ENCODE measurements around the gene UCK1.

GRCh38 chr9:131474711-131475110, 56.4 kb downstream of the UCK1 start:
- no peak for TF ChIP-seq CTCF (IDR thresholded peaks at IDR 0.05; ENCODE audit: low read depth, low read length, poor library complexity, severe bottlenecking)
- TF ChIP-seq EZH2phosphoT487 (IDR thresholded peaks at IDR 0.05; ENCODE audit: borderline replicate concordance, low read length) = no peak

Measured in DOHH2 (cell line).